Fibroblast of lung (primary cell): ENCODE data around the gene PRR7. TPM values are rescaled to one million over a fixed set of nuclear protein-coding genes. Genes with fewer than 3 reads are reported as not detected.

Source experiments
- DNase-seq, 2 donors: peaks; one replicate each; pipeline versions ENCODE4 v3.0.0 to v3.0.0-alpha.2; 2010; ENCODE audit warnings: low read depth in 2 of 2
- H2AFZ ChIP-seq: 2 replicates; pipeline ENCODE4 v1.5.1; 2012; ENCODE audit warnings: low read length, control low read depth, inconsistent platforms
- H3K27ac ChIP-seq: 2 replicates; pipeline ENCODE4 v1.5.1; 2011; ENCODE audit warnings: low read length, control low read depth; ENCODE audit not compliant: insufficient read depth
- H3K27me3 ChIP-seq: 2 replicates; pipeline ENCODE4 v1.5.1; 2011; ENCODE audit warnings: mild to moderate bottlenecking, low read length; ENCODE audit not compliant: control insufficient read depth, insufficient read depth
- H3K36me3 ChIP-seq: 2 replicates; pipeline ENCODE4 v1.5.1; 2011; ENCODE audit warnings: low read length; ENCODE audit not compliant: control insufficient read depth, insufficient read depth
- H3K4me1 ChIP-seq: 2 replicates; pipeline ENCODE4 v1.5.1; 2011; ENCODE audit warnings: low read length; ENCODE audit not compliant: control insufficient read depth, insufficient read depth; ENCODE audit errors: extremely low read depth
- H3K4me2 ChIP-seq: 2 replicates; pipeline ENCODE4 v1.5.1; 2011; ENCODE audit warnings: low read length, control low read depth; ENCODE audit not compliant: insufficient read depth; ENCODE audit errors: extremely low read depth
- H3K4me3 ChIP-seq, 4 experiments: fragments of 200-600 bp in 1 of 4; sonication (generic) in 1 of 4; replicated peaks in 1 of 4; 2 replicates each; pipeline ENCODE4 v1.5.1; 2011 to 2016; ENCODE audit warnings: low read length in 4 of 4, low read depth in 3 of 4, mild to moderate bottlenecking in 3 of 4, control low read depth in 2 of 4, inconsistent platforms in 1 of 4, mixed read lengths in 1 of 4; ENCODE audit not compliant: insufficient read depth in 1 of 4; ENCODE audit errors: control extremely low read depth in 1 of 4
- H3K79me2 ChIP-seq: 2 replicates; pipeline ENCODE4 v1.5.1; 2012; ENCODE audit warnings: mild to moderate bottlenecking, low read length, inconsistent platforms; ENCODE audit not compliant: control insufficient read depth, insufficient read depth
- H3K9ac ChIP-seq: 2 replicates; pipeline ENCODE4 v1.5.1; 2011; ENCODE audit warnings: mild to moderate bottlenecking, low read length, control low read depth; ENCODE audit not compliant: insufficient read depth
- H3K9me3 ChIP-seq: 2 replicates; pipeline ENCODE4 v1.5.1; 2012; ENCODE audit warnings: low read depth, low read length; ENCODE audit not compliant: control insufficient read depth, insufficient read depth
- H4K20me1 ChIP-seq: 2 replicates; pipeline ENCODE4 v1.5.1; 2011; ENCODE audit warnings: low read length; ENCODE audit not compliant: control insufficient read depth, insufficient read depth; ENCODE audit errors: extremely low read depth
- CTCF ChIP-seq, 2 donors: IDR thresholded peaks in 1 of 2; conservative IDR thresholded peaks in 1 of 2; 1 replicate in 1 of 2; 2 replicates in 1 of 2; pipeline ENCODE4 v1.5.1; 2011 to 2012; ENCODE audit warnings: low read length in 2 of 2, control low read depth in 1 of 2, inconsistent platforms in 1 of 2, low read depth in 1 of 2, mild to moderate bottlenecking in 1 of 2
- EZH2 ChIP-seq: IDR thresholded peaks from 2 replicates; pipeline ENCODE4 v1.5.1; 2012; ENCODE audit warnings: low read length, control low read depth, mild to moderate bottlenecking; ENCODE audit errors: missing control alignments
- polyA plus RNA-seq, 2 donors: library from polyadenylated mRNA; depleted of rRNA in 1 of 2; stranded (reverse) in 1 of 2; unstranded in 1 of 2; fragments of >200 nt; gene quantifications; 2 replicates each; pipeline ENCODE4 v1.2.1, GENCODE V29; 2011 to 2012; ENCODE audit warnings: missing spikeins in 1 of 2
- total RNA-seq: library from RNA; depleted of rRNA; stranded (reverse); fragments of >200 nt; gene quantifications from 2 replicates; pipeline ENCODE4 v1.2.1, GENCODE V29; 2014

PRR7 gene
- total and polyA plus RNA-seq, 2 donors (not counting 1 experiment from before 2014, with no cell fraction given): 1.6 to 2.3 TPM

DNA sequence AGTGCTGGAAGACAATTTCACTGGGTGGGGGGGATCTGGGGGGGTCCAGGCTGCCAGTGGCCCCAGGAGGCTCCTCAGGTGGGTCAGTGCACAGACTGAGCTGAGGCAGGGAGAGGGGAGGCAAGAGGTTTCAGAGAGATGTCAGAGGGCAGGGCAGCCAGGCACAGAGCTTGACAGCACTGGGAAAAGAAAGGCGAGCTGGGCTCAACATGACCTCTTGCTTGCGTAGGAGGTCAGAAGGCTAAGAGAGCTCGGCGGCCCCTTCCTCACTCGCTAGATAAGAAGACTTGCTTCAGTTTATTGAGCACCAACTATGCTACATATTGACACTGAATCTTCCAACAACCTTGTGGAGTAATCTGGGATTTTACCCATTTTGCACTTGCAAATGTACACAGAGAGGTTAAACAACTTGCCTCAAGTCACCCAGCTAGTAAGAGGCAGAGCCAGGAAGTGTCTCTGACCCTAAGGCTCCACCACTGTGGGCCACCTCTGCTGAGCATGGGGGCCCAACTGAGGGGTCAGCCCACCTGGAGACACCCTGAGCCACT, 47.3 kb downstream of the PRR7 start:
- TF ChIP-seq EZH2 (no peak), CTCF (conservative IDR thresholded peaks at IDR 0.05 in 1 of 2, IDR thresholded peaks at IDR 0.05 in 1 of 2; ENCODE audit: low read depth in 1 of 2, low read length in 2 of 2) (no peak)
- no peak overlapping the region for H2AFZ ChIP-seq
- peaks cover 58% of the 10 kb centered on the region for H3K36me3 ChIP-seq
- H3K79me2 ChIP-seq: peaks cover 53% of the 10 kb centered on the region
- no peaks in the 10 kb centered on the region for H3K9me3 ChIP-seq
- H3K4me1 ChIP-seq: peaks cover 37% of the 10 kb centered on the region
- H3K27ac ChIP-seq: peak overlapping the region; percentile 93
- peak overlapping the region; percentile 44 for H3K4me2 ChIP-seq
- H3K9ac ChIP-seq: no peak overlapping the region
- peak overlapping the region in 2 of 4 experiments; percentile 29 to 79 for H3K4me3 ChIP-seq
- no peaks in the 10 kb centered on the region for H3K27me3 ChIP-seq
- H4K20me1 ChIP-seq: no peaks in the 10 kb centered on the region
- no peak for DNase-seq

DNA sequence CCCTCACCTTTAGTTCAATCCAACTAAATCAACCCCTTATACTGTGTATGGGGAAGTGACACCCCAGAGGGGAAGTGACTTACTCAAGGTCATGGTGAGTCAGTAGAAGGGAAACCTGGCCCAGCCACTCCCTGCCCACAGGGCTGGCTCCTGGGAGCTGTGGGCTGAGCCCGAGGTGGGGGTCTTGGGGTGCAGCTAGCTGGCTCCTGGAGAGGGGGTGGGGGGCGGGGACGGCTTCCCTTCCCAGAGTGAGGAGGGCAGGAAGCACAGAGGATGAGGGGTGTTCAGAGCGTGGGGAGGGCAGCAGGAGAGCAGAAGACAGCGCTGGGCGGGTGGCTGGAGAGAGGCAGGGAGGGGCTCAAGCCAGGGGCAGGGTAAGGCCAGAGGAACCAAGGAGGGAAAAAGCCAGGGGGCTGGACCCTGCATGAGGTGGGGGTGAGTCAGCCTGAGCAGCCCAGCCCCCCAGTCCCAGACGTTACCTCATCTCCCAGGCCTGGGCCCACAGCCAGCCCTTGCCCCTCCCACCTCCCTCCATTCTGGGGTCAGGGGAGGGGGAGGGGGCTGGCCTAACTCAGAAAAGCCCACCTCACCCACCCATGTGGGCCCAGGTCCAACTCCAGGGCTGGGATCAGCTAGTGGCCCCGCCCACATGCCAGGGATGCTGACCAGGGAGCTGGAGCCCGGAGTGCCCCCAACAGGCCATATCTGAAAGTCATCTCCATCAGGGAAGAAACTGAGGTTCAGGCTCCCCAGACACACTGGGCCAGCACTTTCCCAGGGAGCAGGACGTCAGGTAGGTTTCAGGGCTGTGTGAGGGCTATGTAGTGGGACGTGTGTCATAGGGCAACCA, 48.0 kb downstream of the PRR7 start:
- Histone ChIP-seq H3K9ac (peak overlapping the region; percentile 36), H3K4me1 (peaks cover 37% of the 10 kb centered on the region), H3K79me2 (peaks cover 48% of the 10 kb centered on the region), H3K27me3 (no peaks in the 10 kb centered on the region), H3K27ac (peak overlapping the region; percentile 93), H3K4me2 (peak overlapping the region; percentile 93), H3K4me3 (peak overlapping the region in 2 of 4 experiments; percentile 29 to 79), H3K9me3 (no peaks in the 10 kb centered on the region), H4K20me1 (no peaks in the 10 kb centered on the region), H2AFZ (no peak overlapping the region), H3K36me3 (peaks cover 51% of the 10 kb centered on the region)
- TF ChIP-seq EZH2 (no peak), CTCF (conservative IDR thresholded peaks at IDR 0.05 in 1 of 2, IDR thresholded peaks at IDR 0.05 in 1 of 2; ENCODE audit: low read depth in 1 of 2, low read length in 2 of 2) (peak; percentile 41 to 49)
- peak; percentile 91 to 94 for DNase-seq

DNA sequence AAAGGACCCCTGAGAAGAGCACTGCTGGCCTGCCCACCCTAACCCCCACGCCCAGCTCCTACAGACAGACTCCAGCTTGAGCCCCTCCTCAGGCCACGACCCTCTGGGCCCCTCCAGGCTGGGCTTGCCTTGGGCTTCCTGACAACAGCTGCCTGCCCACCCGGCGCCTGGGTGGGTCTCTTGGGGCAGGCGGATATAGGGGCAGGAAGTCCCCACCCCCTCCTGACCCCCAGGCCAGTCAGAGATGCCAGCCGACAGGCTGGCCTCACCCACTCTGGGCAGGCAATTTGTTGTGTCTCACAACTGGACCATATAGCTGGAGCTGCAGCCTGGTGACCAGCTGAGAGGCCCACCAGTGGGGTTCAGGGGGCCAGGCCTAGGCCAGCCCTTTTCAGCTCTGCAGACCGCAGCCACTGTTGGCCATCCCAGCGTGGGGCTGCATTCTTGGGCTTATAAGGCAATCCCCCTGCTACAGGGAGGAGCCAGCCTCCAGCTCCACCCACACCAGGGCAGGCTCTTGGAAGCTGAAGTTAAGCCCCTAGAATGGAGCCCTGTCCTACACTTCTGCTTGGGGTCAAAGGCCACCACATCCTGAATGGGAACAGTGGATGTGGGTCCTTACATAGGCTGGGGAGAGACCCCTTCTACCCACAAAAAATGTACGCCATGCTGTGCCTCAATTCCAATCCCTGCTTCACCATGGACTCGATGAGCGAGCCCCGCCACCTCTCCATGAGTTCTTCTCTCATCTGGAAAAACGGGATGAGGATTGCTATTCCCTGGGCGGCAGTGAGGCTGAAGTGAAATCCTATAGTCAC, 48.8 kb downstream of the PRR7 start:
- H3K4me3 ChIP-seq: peak overlapping the region; percentile 70 to 93 (median 80)
- H3K79me2 ChIP-seq: peaks cover 46% of the 10 kb centered on the region
- no peak overlapping the region for H2AFZ ChIP-seq
- H4K20me1 ChIP-seq: no peaks in the 10 kb centered on the region
- H3K4me1 ChIP-seq: peaks cover 40% of the 10 kb centered on the region
- H3K9ac ChIP-seq: peak overlapping the region; percentile 86
- no peaks in the 10 kb centered on the region for H3K9me3 ChIP-seq
- DNase-seq: peak; percentile 93 to 96
- H3K27me3 ChIP-seq: no peaks in the 10 kb centered on the region
- peak overlapping the region; percentile 93 for H3K27ac ChIP-seq
- peak overlapping the region; percentile 93 for H3K4me2 ChIP-seq
- TF ChIP-seq EZH2: no peak
- no peak for TF ChIP-seq CTCF (conservative IDR thresholded peaks at IDR 0.05 in 1 of 2, IDR thresholded peaks at IDR 0.05 in 1 of 2; ENCODE audit: low read depth in 1 of 2, low read length in 2 of 2)
- peaks cover 43% of the 10 kb centered on the region for H3K36me3 ChIP-seq
